Kidney (tissue), 2 donors: ENCODE measurements around the gene USP17L28. TPM values are rescaled to one million over a fixed set of nuclear protein-coding genes. Genes with fewer than 3 reads are reported as not detected.

Experiments used
- polyA plus RNA-seq: library from polyadenylated mRNA; stranded (reverse); fragments of 350-450 nt; fragmentation: Illumina TruSeq; extraction: RNeasy Lipid Tissue Mini Kit (QIAGEN cat#74804); gene quantifications from one replicate; pipeline ENCODE4 v1.2.3, GENCODE V29; 2014; ENCODE audit warnings: low read depth, low replicate concordance; ENCODE audit not compliant: insufficient read depth
- total RNA-seq: library from RNA; stranded (reverse); fragmentation: NEBNext Ultra II Directional; extraction: Animal tissue kit (Norgen Biotek cat#: 25700); gene quantifications from one replicate; pipeline ENCODE4 v1.2.1, GENCODE V29; 2021
- donor health status: DM: yes; HTN: yes; CAD: no.

USP17L28 gene
- total and polyA plus RNA-seq, 2 donors from 2014 or later: not detected

Other genes with a start within 250 kb of the USP17L28 start
- gene FAM90A26, start 178.5 kb upstream of the USP17L28 start, total RNA-seq: not detected
- gene FAM90A26, start 178.5 kb upstream of the USP17L28 start, polyA plus RNA-seq: not detected
- not detected for gene USP17L10, start 138.2 kb upstream of the USP17L28 start, total RNA-seq
- gene USP17L10, start 138.2 kb upstream of the USP17L28 start, polyA plus RNA-seq: not detected
- gene USP17L11, start 133.5 kb upstream of the USP17L28 start, total RNA-seq: not detected
- gene USP17L11, start 133.5 kb upstream of the USP17L28 start, polyA plus RNA-seq: not detected
- gene USP17L12, start 128.7 kb upstream of the USP17L28 start, total RNA-seq: not detected
- not detected for gene USP17L12, start 128.7 kb upstream of the USP17L28 start, polyA plus RNA-seq
- not detected for gene USP17L13, start 124.0 kb upstream of the USP17L28 start, total RNA-seq
- gene USP17L13, start 124.0 kb upstream of the USP17L28 start, polyA plus RNA-seq: not detected
- gene USP17L15, start 114.5 kb upstream of the USP17L28 start, total RNA-seq: not detected
- gene USP17L15, start 114.5 kb upstream of the USP17L28 start, polyA plus RNA-seq: not detected
- gene USP17L17, start 105.0 kb upstream of the USP17L28 start, total RNA-seq: 0.41 TPM
- gene USP17L17, start 105.0 kb upstream of the USP17L28 start, polyA plus RNA-seq: not detected
- gene USP17L18, start 100.3 kb upstream of the USP17L28 start, total RNA-seq: not detected
- gene USP17L18, start 100.3 kb upstream of the USP17L28 start, polyA plus RNA-seq: not detected
- not detected for gene USP17L19, start 95.5 kb upstream of the USP17L28 start, total RNA-seq
- not detected for gene USP17L19, start 95.5 kb upstream of the USP17L28 start, polyA plus RNA-seq
- not detected for gene USP17L20, start 90.8 kb upstream of the USP17L28 start, total RNA-seq
- gene USP17L20, start 90.8 kb upstream of the USP17L28 start, polyA plus RNA-seq: not detected
- gene USP17L21, start 86.0 kb upstream of the USP17L28 start, total RNA-seq: not detected
- not detected for gene USP17L21, start 86.0 kb upstream of the USP17L28 start, polyA plus RNA-seq
- not detected for gene USP17L22, start 81.3 kb upstream of the USP17L28 start, total RNA-seq
- not detected for gene USP17L22, start 81.3 kb upstream of the USP17L28 start, polyA plus RNA-seq
- gene USP17L24, start 23.7 kb upstream of the USP17L28 start, total RNA-seq: not detected
- gene USP17L24, start 23.7 kb upstream of the USP17L28 start, polyA plus RNA-seq: not detected
- not detected for gene USP17L25, start 19.0 kb upstream of the USP17L28 start, total RNA-seq
- gene USP17L25, start 19.0 kb upstream of the USP17L28 start, polyA plus RNA-seq: not detected
- gene USP17L26, start 14.2 kb upstream of the USP17L28 start, total RNA-seq: not detected
- not detected for gene USP17L26, start 14.2 kb upstream of the USP17L28 start, polyA plus RNA-seq
- not detected for gene USP17L5, start 9.5 kb upstream of the USP17L28 start, total RNA-seq
- gene USP17L5, start 9.5 kb upstream of the USP17L28 start, polyA plus RNA-seq: not detected
- gene USP17L27, start 4.7 kb upstream of the USP17L28 start, total RNA-seq: not detected
- not detected for gene USP17L27, start 4.7 kb upstream of the USP17L28 start, polyA plus RNA-seq
- gene USP17L29, start 4.7 kb downstream of the USP17L28 start, total RNA-seq: not detected
- not detected for gene USP17L29, start 4.7 kb downstream of the USP17L28 start, polyA plus RNA-seq
- gene USP17L30, start 14.2 kb downstream of the USP17L28 start, total RNA-seq: not detected
- not detected for gene USP17L30, start 14.2 kb downstream of the USP17L28 start, polyA plus RNA-seq
- gene DEFB131A, start 95.5 kb downstream of the USP17L28 start, total RNA-seq: not detected
- gene DEFB131A, start 95.5 kb downstream of the USP17L28 start, polyA plus RNA-seq: not detected